ENCODE data around the gene PNCK.

- no peak for TF ChIP-seq CTCF (IDR thresholded peaks at IDR 0.05)
- TF ChIP-seq POLR2A (IDR thresholded peaks at IDR 0.05) = no peak
These were observed 35.6 kb downstream of the PNCK start for GRCh38 chrX:153638041-153638371.
